22Rv1 (cell line): ENCODE data around the gene ZNF26.

Source experiments
- ZFX ChIP-seq: fragments of 450-650 bp; IDR thresholded peaks from 2 replicates; pipeline ENCODE4 v1.6.1; 2017; ENCODE audit warnings: antibody characterized with exemption, borderline replicate concordance
- TF ChIP-seq, protein P1 (sequence below): fragments of 450-650 bp; IDR thresholded peaks from 2 replicates; pipeline ENCODE4 v1.5.1; 2017; ENCODE audit warnings: mild to moderate bottlenecking

DNA sequence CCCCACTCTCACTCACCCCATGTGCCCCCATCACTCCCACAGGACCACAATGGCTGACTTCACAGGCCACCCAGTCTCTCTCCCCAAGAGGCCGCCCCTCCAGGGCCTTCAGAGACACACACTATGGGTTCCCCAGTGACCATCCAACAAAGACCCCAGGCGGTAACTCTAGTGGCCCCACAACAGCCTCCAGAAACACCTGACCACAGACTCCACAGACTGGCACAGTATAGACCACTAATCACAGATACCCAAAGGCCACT is 33.1 kb upstream of the ZNF26 start:
- TF ChIP-seq, protein P1, sequence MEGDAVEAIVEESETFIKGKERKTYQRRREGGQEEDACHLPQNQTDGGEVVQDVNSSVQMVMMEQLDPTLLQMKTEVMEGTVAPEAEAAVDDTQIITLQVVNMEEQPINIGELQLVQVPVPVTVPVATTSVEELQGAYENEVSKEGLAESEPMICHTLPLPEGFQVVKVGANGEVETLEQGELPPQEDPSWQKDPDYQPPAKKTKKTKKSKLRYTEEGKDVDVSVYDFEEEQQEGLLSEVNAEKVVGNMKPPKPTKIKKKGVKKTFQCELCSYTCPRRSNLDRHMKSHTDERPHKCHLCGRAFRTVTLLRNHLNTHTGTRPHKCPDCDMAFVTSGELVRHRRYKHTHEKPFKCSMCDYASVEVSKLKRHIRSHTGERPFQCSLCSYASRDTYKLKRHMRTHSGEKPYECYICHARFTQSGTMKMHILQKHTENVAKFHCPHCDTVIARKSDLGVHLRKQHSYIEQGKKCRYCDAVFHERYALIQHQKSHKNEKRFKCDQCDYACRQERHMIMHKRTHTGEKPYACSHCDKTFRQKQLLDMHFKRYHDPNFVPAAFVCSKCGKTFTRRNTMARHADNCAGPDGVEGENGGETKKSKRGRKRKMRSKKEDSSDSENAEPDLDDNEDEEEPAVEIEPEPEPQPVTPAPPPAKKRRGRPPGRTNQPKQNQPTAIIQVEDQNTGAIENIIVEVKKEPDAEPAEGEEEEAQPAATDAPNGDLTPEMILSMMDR, result no peak
- no peak for TF ChIP-seq ZFX
